Keratinocyte (primary cell): ENCODE data around the gene ZNF831. TPM values are rescaled to one million over a fixed set of nuclear protein-coding genes. Genes with fewer than 3 reads are reported as not detected.

Experiments used
- DNase-seq: peaks from one replicate; pipeline ENCODE4 v3.0.0-alpha.2; 2011; ENCODE audit warnings: low read depth, missing footprints, low spot score
- FAIRE-seq: peaks from 2 replicates; lab custom pipeline; 2011; peaks lifted over from hg19 to GRCh38; lab: Jason Lieb, UNC
- H2AFZ ChIP-seq: 2 replicates; pipeline ENCODE4 v1.6.0; 2012; ENCODE audit warnings: low read length, control low read depth, inconsistent platforms; ENCODE audit not compliant: control insufficient read depth
- H3K27ac ChIP-seq: 2 replicates; pipeline ENCODE4 v1.5.1; 2011; ENCODE audit warnings: low read length; ENCODE audit not compliant: control insufficient read depth, insufficient read depth
- H3K27me3 ChIP-seq: 3 replicates; pipeline ENCODE4 v1.6.0; 2011; ENCODE audit warnings: low read length; ENCODE audit not compliant: control insufficient read depth, insufficient read depth; ENCODE audit errors: extremely low read depth
- H3K36me3 ChIP-seq, 2 experiments: 2 replicates in 1 of 2; 3 replicates in 1 of 2; pipeline ENCODE4 v1.5.1; 2011; ENCODE audit warnings: low read length in 2 of 2, mild to moderate bottlenecking in 1 of 2; ENCODE audit not compliant: control insufficient read depth in 2 of 2, insufficient read depth in 2 of 2; ENCODE audit errors: extremely low read depth in 1 of 2
- H3K4me1 ChIP-seq: 3 replicates; pipeline ENCODE4 v1.5.1; 2011; ENCODE audit warnings: low read length; ENCODE audit not compliant: control insufficient read depth, insufficient read depth; ENCODE audit errors: extremely low read depth
- H3K4me2 ChIP-seq: 3 replicates; pipeline ENCODE4 v1.6.0; 2011; ENCODE audit warnings: low read depth, low read length; ENCODE audit not compliant: control insufficient read depth, insufficient read depth; ENCODE audit errors: extremely low read depth
- H3K4me3 ChIP-seq, 3 experiments: fragments of 200-600 bp in 1 of 3; sonication (generic) in 1 of 3; 2 replicates in 2 of 3; 3 replicates in 1 of 3; pipeline ENCODE4 v1.5.1; 2011 to 2016; ENCODE audit warnings: low read length in 3 of 3, mild to moderate bottlenecking in 3 of 3, control low read depth in 2 of 3, inconsistent platforms in 1 of 3, low read depth in 1 of 3, mixed read lengths in 1 of 3, mixed run types in 1 of 3, moderate library complexity in 1 of 3; ENCODE audit not compliant: control insufficient read depth in 2 of 3, insufficient read depth in 2 of 3; ENCODE audit errors: extremely low read depth in 1 of 3
- H3K79me2 ChIP-seq: 2 replicates; pipeline ENCODE4 v1.6.0; 2012; ENCODE audit warnings: low read length; ENCODE audit not compliant: control insufficient read depth, insufficient read depth
- H3K9ac ChIP-seq: 3 replicates; pipeline ENCODE4 v1.6.0; 2011; ENCODE audit warnings: low read length; ENCODE audit not compliant: control insufficient read depth, insufficient read depth; ENCODE audit errors: extremely low read depth
- H3K9me1 ChIP-seq: 3 replicates; pipeline ENCODE4 v1.6.0; 2011; ENCODE audit warnings: low read length; ENCODE audit not compliant: control insufficient read depth, insufficient read depth; ENCODE audit errors: extremely low read depth
- H3K9me3 ChIP-seq: 2 replicates; pipeline ENCODE4 v1.5.1; 2012; ENCODE audit warnings: low read depth, low read length; ENCODE audit not compliant: control insufficient read depth
- H4K20me1 ChIP-seq: 3 replicates; pipeline ENCODE4 v1.6.0; 2011; ENCODE audit warnings: low read length; ENCODE audit not compliant: control insufficient read depth, insufficient read depth; ENCODE audit errors: extremely low read depth
- EZH2 ChIP-seq: IDR thresholded peaks from one replicate; pipeline ENCODE4 v1.6.1; 2012; ENCODE audit warnings: inconsistent platforms, mild to moderate bottlenecking, low read length, moderate library complexity
- dilution Hi-C: fragments of 300-500 bp; cut with MboI; formaldehyde crosslinking; loops from one replicate; pipeline ENCODE4 v1.7.0; 2020; ENCODE audit warnings: low sequenced_read_pairs; ENCODE audit not compliant: extremely low pct_ligation_motif_present
- polyA plus RNA-seq, 5 experiments: library from polyadenylated mRNA; depleted of rRNA in 3 of 5; stranded (reverse) in 3 of 5; stranded (forward) in 1 of 5; unstranded in 1 of 5; fragments of >200 nt; gene quantifications; 1 replicate in 1 of 5; 2 replicates in 3 of 5; 3 replicates in 1 of 5; pipeline versions ENCODE4 v1.2.1 to v1.2.3, GENCODE V29; 2011 to 2012; ENCODE audit warnings: missing spikeins in 2 of 5, low read depth in 1 of 5, low replicate concordance in 1 of 5
- TF ChIP-seq, protein P1 (sequence below), 3 experiments: IDR thresholded peaks in 1 of 3; conservative IDR thresholded peaks in 1 of 3; optimal IDR thresholded peaks in 1 of 3; 2 replicates in 2 of 3; 3 replicates in 1 of 3; pipeline versions ENCODE3 to v1.5.1; 2011; ENCODE audit warnings: low read length in 3 of 3, mild to moderate bottlenecking in 3 of 3, moderate library complexity in 2 of 3, control low read depth in 1 of 3, inconsistent platforms in 1 of 3; ENCODE audit not compliant: insufficient read depth in 2 of 3; ENCODE audit errors: extremely low read depth in 1 of 3

The ZNF831 gene
- polyA plus RNA-seq, 1 donor (not counting 4 experiments of a cell fraction or from before 2014, with no cell fraction given), result not detected

DNA sequence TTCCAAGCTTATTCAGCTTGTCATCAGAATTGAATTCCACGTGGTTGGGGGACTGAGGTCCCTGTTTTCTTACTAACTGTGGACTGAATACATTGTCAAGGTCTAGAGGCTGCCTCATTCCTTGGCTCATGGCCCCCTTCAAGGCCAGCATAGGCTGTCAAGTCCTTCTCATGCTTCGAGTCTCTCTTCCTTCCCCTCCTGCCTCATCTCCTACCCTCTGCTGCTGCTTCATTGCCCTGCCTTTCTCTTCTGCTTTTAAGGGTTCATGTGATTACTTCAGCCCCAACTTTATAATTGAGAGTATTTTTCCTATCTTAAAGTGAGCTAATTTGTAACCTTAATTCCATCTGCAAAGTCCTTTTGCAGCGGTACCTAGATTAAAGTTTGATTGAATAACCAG lies 27.6 kb upstream of the ZNF831 start:
- Histone ChIP-seq H3K27me3 (no peaks in the 10 kb centered on the region), H3K4me3 (no peak overlapping the region), H3K9ac (no peak overlapping the region), H3K9me1 (no peaks in the 10 kb centered on the region), H2AFZ (no peak overlapping the region), H3K4me1 (no peaks in the 10 kb centered on the region), H3K79me2 (no peaks in the 10 kb centered on the region), H4K20me1 (no peaks in the 10 kb centered on the region), H3K9me3 (no peaks in the 10 kb centered on the region), H3K36me3 (no peaks in the 10 kb centered on the region), H3K27ac (no peak overlapping the region), H3K4me2 (no peak overlapping the region)
- FAIRE-seq, result no peak
- no peak for DNase-seq
- dilution Hi-C loops, result no loop called here
- no peak for TF ChIP-seq EZH2
- TF ChIP-seq, protein P1, sequence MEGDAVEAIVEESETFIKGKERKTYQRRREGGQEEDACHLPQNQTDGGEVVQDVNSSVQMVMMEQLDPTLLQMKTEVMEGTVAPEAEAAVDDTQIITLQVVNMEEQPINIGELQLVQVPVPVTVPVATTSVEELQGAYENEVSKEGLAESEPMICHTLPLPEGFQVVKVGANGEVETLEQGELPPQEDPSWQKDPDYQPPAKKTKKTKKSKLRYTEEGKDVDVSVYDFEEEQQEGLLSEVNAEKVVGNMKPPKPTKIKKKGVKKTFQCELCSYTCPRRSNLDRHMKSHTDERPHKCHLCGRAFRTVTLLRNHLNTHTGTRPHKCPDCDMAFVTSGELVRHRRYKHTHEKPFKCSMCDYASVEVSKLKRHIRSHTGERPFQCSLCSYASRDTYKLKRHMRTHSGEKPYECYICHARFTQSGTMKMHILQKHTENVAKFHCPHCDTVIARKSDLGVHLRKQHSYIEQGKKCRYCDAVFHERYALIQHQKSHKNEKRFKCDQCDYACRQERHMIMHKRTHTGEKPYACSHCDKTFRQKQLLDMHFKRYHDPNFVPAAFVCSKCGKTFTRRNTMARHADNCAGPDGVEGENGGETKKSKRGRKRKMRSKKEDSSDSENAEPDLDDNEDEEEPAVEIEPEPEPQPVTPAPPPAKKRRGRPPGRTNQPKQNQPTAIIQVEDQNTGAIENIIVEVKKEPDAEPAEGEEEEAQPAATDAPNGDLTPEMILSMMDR (optimal IDR thresholded peaks at IDR 0.05 in 1 of 3, IDR thresholded peaks at IDR 0.05 in 1 of 3, conservative IDR thresholded peaks at IDR 0.05 in 1 of 3; ENCODE audit: extremely low read depth in 1 of 3, insufficient read depth in 2 of 3, low read length in 3 of 3), result no peak

DNA sequence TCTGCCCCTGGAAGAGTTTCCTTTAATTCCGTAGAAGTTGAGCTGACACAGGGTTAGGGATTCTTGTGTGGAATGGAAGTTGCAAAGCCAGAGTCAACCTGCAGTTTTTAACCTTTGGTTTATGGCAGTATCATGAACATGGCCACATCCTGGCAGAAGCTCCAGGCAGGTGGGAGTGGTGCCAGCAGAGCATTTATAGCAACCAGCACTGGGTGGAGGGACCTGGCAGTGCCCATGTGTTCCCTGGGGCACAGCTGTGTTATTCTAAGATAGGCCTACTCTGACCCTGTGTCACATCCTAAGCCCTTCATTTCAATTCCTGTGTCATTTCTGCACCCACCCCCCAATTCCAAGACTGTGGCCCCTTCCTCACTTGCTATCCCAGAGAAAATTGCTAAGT lies 26.1 kb upstream of the ZNF831 start:
- H3K79me2 ChIP-seq, result no peaks in the 10 kb centered on the region
- no peaks in the 10 kb centered on the region for H3K4me1 ChIP-seq
- dilution Hi-C loops, result no loop called here
- FAIRE-seq, result no peak
- no peak overlapping the region for H3K4me3 ChIP-seq
- no peaks in the 10 kb centered on the region for H3K27me3 ChIP-seq
- H3K36me3 ChIP-seq, result no peaks in the 10 kb centered on the region
- no peak for TF ChIP-seq EZH2
- TF ChIP-seq, protein P1 (optimal IDR thresholded peaks at IDR 0.05 in 1 of 3, IDR thresholded peaks at IDR 0.05 in 1 of 3, conservative IDR thresholded peaks at IDR 0.05 in 1 of 3; ENCODE audit: extremely low read depth in 1 of 3, insufficient read depth in 2 of 3, low read length in 3 of 3), result no peak
- no peak for DNase-seq
- H2AFZ ChIP-seq, result no peak overlapping the region
- H4K20me1 ChIP-seq, result no peaks in the 10 kb centered on the region
- H3K27ac ChIP-seq, result no peak overlapping the region
- H3K9ac ChIP-seq, result no peak overlapping the region
- H3K9me1 ChIP-seq, result no peaks in the 10 kb centered on the region
- H3K4me2 ChIP-seq, result no peak overlapping the region
- no peaks in the 10 kb centered on the region for H3K9me3 ChIP-seq
